PC-9 (cell line): ENCODE results near the gene USP31. TPM values are rescaled to one million over a fixed set of nuclear protein-coding genes. Genes with fewer than 3 reads are reported as not detected.

Source experiments
- BruUV-seq: library from RNA; stranded (reverse); fragments of 400-500 nt; replicated peaks from 2 replicates; lab custom pipeline; 2021; lab: Mats Ljungman, UMichigan
- CTCF ChIA-PET: fragments of 300-600 bp; sonication (Branson Sonifier 250); formaldehyde crosslinking; loops from one replicate; lab custom pipeline; 2022; ENCODE audit warnings: antibody characterized with exemption; lab: Charles Lee
- POLR2A ChIA-PET: fragments of 300-600 bp; sonication (Branson Sonifier 250); formaldehyde crosslinking; loops from one replicate; lab custom pipeline; 2022; ENCODE audit warnings: antibody characterized with exemption; ENCODE audit not compliant: unreplicated experiment; lab: Charles Lee
- DNase-seq, 2 experiments: peaks; one replicate each; pipeline versions ENCODE4 v3.0.0 to v3.0.0-alpha.2; 2015 to 2022; ENCODE audit warnings: mixed read lengths in 1 of 2
- H2AFZ ChIP-seq: fragments of 200-600 bp; sonication (generic); 2 replicates; pipeline ENCODE4 v1.8.1; 2017; ENCODE audit warnings: antibody characterized with exemption
- H3F3A ChIP-seq: fragments of 200-600 bp; sonication (generic); 2 replicates; pipeline ENCODE4 v1.8.1; 2017; ENCODE audit warnings: antibody characterized with exemption, mild to moderate bottlenecking, low read depth; ENCODE audit not compliant: insufficient read depth
- H3K27ac ChIP-seq: fragments of 200-600 bp; sonication (generic); 2 replicates; pipeline ENCODE4 v1.6.1; 2016; ENCODE audit warnings: mixed run types
- H3K27me3 ChIP-seq: fragments of 200-600 bp; sonication (generic); 2 replicates; pipeline ENCODE4 v1.6.1; 2016; ENCODE audit warnings: low read depth, mixed run types; ENCODE audit not compliant: insufficient read depth
- H3K36me3 ChIP-seq: fragments of 200-600 bp; sonication (generic); 2 replicates; pipeline ENCODE4 v1.6.1; 2016; ENCODE audit warnings: low read depth, mixed run types
- H3K4me1 ChIP-seq: fragments of 200-600 bp; sonication (generic); replicated peaks from 2 replicates; pipeline ENCODE4 v1.6.1; 2016; ENCODE audit warnings: mixed run types; ENCODE audit not compliant: insufficient read depth
- H3K4me2 ChIP-seq: fragments of 200-600 bp; sonication (generic); 2 replicates; pipeline ENCODE4 v1.6.1; 2017; ENCODE audit warnings: mixed run types
- H3K4me3 ChIP-seq: fragments of 200-600 bp; sonication (generic); 2 replicates; pipeline ENCODE4 v1.6.1; 2016; ENCODE audit warnings: mixed run types
- H3K79me2 ChIP-seq: fragments of 200-600 bp; sonication (generic); 2 replicates; pipeline ENCODE4 v1.6.1; 2017; ENCODE audit warnings: low read depth, mixed run types
- H3K9me2 ChIP-seq: fragments of 200-600 bp; sonication (generic); 2 replicates; pipeline ENCODE4 v1.8.1; 2017; ENCODE audit warnings: mild to moderate bottlenecking; ENCODE audit not compliant: insufficient read depth
- H3K9me3 ChIP-seq: fragments of 200-600 bp; sonication (generic); 2 replicates; pipeline ENCODE4 v1.8.1; 2016; ENCODE audit warnings: low read depth; ENCODE audit not compliant: insufficient read depth
- H4K20me1 ChIP-seq: fragments of 200-600 bp; sonication (generic); 2 replicates; pipeline ENCODE4 v1.8.1; 2017; ENCODE audit not compliant: insufficient read depth
- EZH2 ChIP-seq: fragments of 200-600 bp; sonication (generic); IDR thresholded peaks from 2 replicates; pipeline ENCODE4 v1.8.0; 2017; ENCODE audit warnings: antibody characterized with exemption, low read depth
- intact Hi-C: fragments of 100-400 bp; cut with micrococcal nuclease; formaldehyde crosslinking; loops from one replicate; pipeline ENCODE4 v1.10.0; 2022; ENCODE audit not compliant: unreplicated experiment
- total RNA-seq: library from RNA; stranded (reverse); gene quantifications from 2 replicates; pipeline ENCODE4 v1.2.3, GENCODE V29; 2021
- TF ChIP-seq, protein P1 (sequence below): fragments of 200-600 bp; sonication (generic); conservative IDR thresholded peaks from 2 replicates; pipeline ENCODE4 v1.6.1; 2017; ENCODE audit warnings: mixed run types, antibody characterized with exemption, mild to moderate bottlenecking, moderate library complexity

The USP31 gene
- total RNA-seq, 1 experiment from 2014 or later = 12.1 TPM

DNA sequence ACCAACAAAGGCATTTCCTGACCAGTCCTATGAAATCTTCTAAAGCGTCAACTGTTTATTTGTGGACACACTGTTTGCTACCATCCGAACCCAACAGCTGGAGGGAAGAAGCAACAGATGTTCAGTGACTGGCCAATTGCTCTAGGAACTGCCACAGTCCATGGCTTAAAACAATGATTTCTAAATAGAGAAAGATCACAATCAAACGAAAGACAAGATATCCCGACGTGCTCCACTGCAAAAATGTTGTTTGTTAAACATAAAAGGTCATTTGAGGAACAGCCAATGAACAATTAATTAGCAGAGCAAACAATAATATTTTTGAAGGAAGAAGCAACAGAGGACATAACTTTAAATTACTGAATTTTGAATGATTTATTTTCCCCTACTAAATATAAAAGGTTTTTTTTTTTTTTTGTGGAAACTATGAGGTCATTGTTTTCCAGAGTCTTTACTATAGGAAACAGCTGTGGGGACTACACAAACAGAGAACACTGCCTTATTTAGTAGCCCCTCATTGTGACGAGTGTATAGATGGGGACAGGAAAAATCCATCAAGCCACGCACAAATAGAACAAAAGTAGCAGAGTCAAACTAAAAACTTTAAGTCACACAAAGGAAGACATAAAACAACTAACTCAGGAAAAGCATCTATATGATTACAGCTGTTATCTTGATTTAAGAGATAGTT lies 17.2 kb downstream of the USP31 start:
- no peak for DNase-seq
- Histone ChIP-seq H2AFZ (no peak overlapping the region), H3K4me3 (no peak overlapping the region), H3K27me3 (no peaks in the 10 kb centered on the region), H3K9me3 (peaks cover 4% of the 10 kb centered on the region; the same call in 1 of the 2 replicates), H4K20me1 (0 out of 2 replicates have a peak, but pooled peaks cover 3% of the 10 kb centered on the region), H3K4me2 (no peak overlapping the region), H3K79me2 (peaks cover 61% of the 10 kb centered on the region), H3K4me1 (no peaks in the 10 kb centered on the region), H3K27ac (no peak overlapping the region), H3K9me2 (no peaks in the 10 kb centered on the region; the same call in 1 of the 2 replicates), H3F3A (no peaks in the 10 kb centered on the region), H3K36me3 (no peaks in the 10 kb centered on the region)
- intact Hi-C loops = no loop called here
- POLR2A ChIA-PET = no interaction called here
- CTCF ChIA-PET = no interaction called here
- no TSS peak for BruUV-seq
- TF ChIP-seq, protein P1, sequence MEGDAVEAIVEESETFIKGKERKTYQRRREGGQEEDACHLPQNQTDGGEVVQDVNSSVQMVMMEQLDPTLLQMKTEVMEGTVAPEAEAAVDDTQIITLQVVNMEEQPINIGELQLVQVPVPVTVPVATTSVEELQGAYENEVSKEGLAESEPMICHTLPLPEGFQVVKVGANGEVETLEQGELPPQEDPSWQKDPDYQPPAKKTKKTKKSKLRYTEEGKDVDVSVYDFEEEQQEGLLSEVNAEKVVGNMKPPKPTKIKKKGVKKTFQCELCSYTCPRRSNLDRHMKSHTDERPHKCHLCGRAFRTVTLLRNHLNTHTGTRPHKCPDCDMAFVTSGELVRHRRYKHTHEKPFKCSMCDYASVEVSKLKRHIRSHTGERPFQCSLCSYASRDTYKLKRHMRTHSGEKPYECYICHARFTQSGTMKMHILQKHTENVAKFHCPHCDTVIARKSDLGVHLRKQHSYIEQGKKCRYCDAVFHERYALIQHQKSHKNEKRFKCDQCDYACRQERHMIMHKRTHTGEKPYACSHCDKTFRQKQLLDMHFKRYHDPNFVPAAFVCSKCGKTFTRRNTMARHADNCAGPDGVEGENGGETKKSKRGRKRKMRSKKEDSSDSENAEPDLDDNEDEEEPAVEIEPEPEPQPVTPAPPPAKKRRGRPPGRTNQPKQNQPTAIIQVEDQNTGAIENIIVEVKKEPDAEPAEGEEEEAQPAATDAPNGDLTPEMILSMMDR = no peak
- no peak for TF ChIP-seq EZH2

DNA sequence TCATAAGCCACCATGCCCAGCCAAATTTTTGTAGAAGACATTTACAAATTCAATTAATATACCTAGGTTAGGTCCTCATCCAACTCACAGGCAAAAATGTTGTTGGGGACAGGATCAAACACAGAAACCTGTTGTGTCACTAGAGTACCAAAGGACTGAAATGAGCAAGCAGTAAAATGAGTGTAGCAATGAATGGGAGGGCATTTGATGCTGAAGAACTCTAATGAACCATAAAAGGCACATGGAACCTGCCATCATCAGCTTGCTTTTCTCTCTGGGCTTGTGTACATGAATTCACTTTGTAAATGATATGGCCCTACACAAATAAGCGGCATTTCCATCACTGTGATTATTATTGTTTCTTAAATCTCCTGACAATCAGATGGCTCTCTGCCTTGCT lies 17.8 kb downstream of the USP31 start:
- CTCF ChIA-PET = no interaction called here
- H3K27me3 ChIP-seq = no peaks in the 10 kb centered on the region
- 0 out of 2 replicates have a peak, but pooled peaks cover 3% of the 10 kb centered on the region for H4K20me1 ChIP-seq
- peaks cover 59% of the 10 kb centered on the region for H3K79me2 ChIP-seq
- BruUV-seq = no TSS peak
- TF ChIP-seq, protein P1 = no peak
- no peak for TF ChIP-seq EZH2
- H3K9me2 ChIP-seq = no peaks in the 10 kb centered on the region; the same call in 1 of the 2 replicates
- no peaks in the 10 kb centered on the region for H3K4me1 ChIP-seq
- no peak overlapping the region for H3K4me2 ChIP-seq
- intact Hi-C loops = no loop called here
- H2AFZ ChIP-seq = no peak overlapping the region
- no peaks in the 10 kb centered on the region for H3K36me3 ChIP-seq
- POLR2A ChIA-PET = no interaction called here
- no peak overlapping the region for H3K27ac ChIP-seq
- peaks cover 4% of the 10 kb centered on the region; the same call in 1 of the 2 replicates for H3K9me3 ChIP-seq
- no peak for DNase-seq
- no peaks in the 10 kb centered on the region for H3F3A ChIP-seq
- no peak overlapping the region for H3K4me3 ChIP-seq

DNA sequence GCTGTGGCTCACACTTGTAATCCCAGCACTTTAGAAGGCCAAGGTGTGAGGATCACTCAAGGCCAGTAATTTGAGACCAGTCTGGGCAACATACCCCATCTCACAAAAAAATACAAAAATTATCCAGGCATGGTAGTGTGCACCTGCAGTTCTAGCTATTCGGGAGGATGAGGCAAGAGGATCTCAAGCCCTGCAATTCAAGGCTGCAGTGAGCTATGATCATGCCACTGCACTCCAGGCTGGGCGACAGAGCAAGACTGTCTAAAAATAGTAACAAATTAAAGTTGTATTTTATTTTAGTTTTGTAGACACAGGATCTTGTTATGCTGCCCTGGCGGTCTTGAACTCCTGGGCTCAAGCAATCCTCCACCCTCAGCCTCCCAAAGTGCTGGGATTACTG lies 18.2 kb downstream of the USP31 start:
- no peak for DNase-seq
- no peak overlapping the region for H3K27ac ChIP-seq
- ChIA-PET POLR2A (no interaction called here), CTCF (no interaction called here)
- BruUV-seq = no TSS peak
- H3K79me2 ChIP-seq = peaks cover 56% of the 10 kb centered on the region
- H3K36me3 ChIP-seq = no peaks in the 10 kb centered on the region
- no peaks in the 10 kb centered on the region; the same call in 1 of the 2 replicates for H3K9me2 ChIP-seq
- H3K4me1 ChIP-seq = no peaks in the 10 kb centered on the region
- intact Hi-C loops = no loop called here
- 0 out of 2 replicates have a peak, but pooled peaks cover 3% of the 10 kb centered on the region for H4K20me1 ChIP-seq
- no peak overlapping the region for H3K4me3 ChIP-seq
- no peak overlapping the region for H3K4me2 ChIP-seq
- H3F3A ChIP-seq = no peaks in the 10 kb centered on the region
- H3K9me3 ChIP-seq = peaks cover 3% of the 10 kb centered on the region; the same call in 1 of the 2 replicates
- no peak overlapping the region for H2AFZ ChIP-seq
- H3K27me3 ChIP-seq = no peaks in the 10 kb centered on the region
- no peak for TF ChIP-seq EZH2
- TF ChIP-seq, protein P1 = no peak
